Endometrium (tissue), 2 donors: ENCODE measurements around the gene SFXN5.

ENCODE experiments used
- FAIRE-seq: peaks from 2 replicates; lab custom pipeline; 2012; peaks lifted over from hg19 to GRCh38; lab: Jason Lieb, UNC
- donor health status: control.
- donor health status: control.

The SFXN5 gene

DNA sequence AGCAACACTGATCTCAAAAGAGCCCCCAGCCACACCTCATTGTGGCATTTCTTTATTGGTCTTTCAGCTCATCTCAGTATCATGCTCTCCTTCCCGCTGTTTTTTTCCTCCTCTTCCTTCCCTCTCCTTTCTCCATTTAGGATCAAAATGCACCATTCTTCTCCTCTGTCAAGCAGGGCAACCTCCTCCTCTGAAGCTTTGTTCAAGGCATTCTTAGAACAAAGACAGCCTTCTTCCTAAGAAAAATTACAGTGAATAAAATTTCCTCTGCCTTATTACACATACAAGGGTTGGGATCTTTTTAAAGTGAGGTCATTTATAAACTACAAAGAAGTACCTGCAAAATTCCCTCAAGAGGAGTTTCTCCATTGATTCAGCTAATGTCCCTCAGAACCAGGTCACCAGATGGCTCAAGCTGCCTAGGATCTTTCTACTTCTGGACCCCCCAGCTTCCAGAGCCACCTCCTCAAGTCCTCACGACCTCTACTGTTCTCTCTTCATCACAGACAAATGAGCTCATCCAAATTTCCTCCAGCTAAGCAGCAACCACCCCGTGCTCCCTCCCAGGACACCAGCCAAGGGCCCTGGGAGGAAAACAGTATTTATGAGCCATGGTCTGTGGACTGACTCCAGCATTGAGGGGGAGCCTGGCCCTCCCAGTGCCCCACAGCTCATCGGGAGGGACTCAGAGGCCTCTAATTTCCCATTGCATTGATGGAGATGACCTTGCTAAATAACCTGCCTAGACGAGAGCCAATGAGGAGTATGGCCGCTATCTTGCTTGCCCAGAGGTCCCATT, 18.0 kb downstream of the SFXN5 start:
- FAIRE-seq = no peak

DNA sequence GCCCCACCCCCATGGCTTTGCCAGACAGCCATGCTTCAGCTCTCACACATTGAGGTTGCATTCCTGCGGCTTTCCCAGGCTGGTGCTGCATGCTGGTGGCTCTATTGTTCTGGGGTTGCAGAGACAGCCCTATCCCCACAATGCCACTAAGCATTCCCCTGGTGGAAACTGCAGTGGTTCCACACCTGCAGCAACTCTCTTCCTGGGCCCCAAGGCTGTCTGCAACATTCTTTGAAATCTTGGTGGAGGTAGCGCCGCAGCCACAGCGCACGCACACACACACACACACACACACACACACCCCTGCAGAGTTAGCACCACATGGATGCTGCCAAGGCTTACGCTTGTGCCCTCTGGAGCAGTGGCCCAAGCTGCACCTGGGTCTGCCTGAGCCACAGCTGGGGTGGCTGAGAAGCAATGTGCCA, 21.4 kb downstream of the SFXN5 start:
- FAIRE-seq = no peak

DNA sequence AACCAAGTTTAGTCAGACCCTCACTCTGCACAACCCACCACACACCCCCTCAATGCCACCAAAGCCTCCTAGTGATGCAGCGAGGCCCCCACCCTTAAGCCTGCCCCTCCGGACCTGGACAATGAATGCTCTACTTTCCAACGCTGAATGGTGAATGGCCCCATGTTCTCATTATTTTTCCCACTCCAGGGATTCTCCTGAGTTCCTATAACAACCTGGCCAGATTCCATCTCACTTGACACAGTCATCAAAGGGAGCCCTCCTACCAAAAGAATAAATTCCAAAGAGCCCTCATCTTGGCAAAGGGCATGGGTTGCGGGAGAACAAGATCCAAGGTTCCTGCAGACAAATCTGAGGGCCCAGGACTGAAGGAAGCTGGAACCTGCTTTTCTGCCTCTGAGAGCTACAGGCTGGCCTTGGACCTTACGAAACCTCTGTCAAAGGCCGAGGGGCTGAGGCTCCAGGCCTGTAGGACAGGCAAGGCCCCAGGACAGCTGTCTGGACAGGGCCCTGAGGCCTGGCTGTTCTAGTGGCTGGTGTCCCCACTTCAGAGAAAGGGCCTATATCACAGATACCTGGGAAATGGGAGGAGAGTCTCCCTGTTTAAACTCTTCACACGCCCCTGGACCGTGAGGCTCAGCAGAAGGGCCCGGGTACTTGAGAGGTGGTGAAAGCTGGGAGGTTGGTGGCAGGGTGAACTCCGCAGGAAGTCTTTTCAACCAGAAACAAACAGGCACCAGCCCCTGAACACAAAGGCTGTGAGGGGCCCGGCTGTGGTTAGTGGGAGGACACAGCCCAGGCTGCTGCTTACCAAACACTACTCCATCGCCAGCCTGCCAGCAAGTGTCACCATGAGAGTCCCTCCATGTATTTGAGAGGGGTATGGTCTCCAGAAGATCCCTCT, 27.3 kb downstream of the SFXN5 start:
- FAIRE-seq = no peak

DNA sequence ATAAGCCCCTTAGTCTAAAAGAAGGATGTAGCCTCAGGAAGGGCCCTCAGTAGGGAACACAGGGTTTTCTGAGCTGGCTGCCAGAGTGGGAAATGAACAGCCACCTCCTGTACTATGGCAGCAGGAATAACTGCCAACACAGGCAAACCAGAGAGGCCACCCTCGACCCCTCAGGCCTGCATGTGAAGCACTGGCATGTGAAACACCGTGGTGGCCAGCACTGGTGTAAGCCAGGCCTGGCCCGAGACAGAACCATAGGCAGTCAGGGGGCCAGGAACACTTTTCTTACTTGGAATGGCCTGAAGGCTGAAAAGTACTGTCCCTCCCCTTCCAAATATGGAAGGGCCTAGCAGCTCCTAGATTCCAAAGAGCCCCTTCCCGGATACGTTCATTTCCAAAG, 28.2 kb downstream of the SFXN5 start:
- no peak for FAIRE-seq

DNA sequence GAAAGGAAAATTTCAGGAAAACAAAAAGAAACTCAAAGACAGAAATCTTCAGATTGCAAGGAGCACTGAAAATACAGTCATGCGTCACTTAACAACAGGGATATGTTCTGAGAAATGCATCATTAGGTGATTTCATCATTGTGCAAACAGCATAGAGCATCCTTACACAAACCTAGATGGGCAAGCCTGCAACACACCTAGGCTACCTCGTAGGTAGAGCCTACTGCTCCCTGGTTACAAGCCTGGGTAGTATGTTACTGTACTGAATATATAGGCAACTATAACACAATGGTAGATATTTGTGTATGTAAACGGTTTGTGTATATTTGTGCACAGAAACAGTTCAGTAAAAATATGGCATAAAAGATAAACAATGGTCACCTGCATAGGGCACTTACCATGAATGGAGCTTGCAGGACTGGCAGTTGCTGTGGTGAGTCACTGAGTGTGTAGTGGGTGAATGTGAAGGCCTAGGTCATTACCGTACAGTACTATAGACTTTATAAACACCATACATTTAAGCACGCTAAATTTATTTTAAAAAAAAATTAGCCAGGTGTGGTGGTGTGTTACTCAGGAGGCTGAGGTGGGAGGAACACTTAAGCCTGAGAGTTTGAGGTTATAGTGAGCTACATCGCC, 33.4 kb downstream of the SFXN5 start:
- FAIRE-seq = no peak

DNA sequence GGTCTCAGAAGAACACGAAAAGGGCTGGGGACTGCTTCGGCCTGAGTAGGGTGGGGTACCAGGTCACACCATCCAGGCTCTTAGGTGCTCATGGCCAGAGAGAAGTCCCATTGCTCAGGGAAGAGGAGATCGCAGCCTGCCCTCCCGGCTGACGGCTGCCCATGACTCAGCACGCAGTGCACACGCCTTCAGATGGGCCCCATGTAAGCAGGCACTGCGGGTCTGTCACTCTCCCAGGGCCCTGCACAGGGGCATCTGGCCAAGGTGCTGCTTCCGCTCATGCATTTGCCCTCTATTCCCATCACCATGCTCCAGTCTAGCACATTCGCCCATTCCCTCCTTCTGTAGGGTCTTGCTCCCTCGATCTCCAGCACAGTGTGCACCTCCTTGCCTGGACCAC, 34.7 kb downstream of the SFXN5 start:
- FAIRE-seq = no peak

DNA sequence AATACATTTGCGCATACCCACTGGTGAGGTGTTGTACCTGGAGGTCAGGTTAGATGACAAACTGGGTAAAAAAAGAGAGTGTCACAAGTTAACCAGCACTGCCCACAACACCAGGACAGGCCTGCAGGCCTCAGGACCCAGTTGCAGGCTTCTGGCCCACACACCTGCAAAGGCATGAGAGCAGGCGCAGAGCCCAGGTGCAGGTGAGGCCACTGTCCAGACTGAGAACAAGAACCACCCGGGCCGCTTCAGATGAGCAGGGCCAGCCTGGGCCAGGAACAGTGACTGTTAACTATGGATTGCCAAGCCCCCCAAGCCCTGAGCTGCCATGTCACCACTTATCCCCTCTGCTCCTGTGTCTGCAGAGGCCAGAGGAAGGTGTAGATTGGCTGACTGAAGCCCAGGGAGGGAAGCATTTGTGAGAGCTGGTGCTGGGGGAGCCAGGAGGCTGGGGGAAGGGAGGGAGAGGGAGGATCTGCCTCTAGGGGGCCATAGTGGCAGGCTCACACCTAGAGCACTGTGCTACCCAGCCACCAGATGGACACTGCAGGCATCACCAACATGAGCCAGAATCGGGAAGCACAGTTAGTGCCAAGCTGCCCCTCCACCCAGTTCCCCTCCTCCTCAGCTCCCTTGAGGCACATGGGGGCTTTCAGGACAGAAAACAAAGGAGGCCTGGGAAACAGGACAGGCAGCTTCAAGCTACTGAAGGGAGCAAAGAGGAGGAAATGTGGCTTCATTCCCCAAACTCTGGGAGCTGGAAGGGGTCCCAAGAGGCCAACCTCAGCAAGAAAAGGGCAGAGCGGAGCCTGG, 35.4 kb downstream of the SFXN5 start:
- no peak for FAIRE-seq

DNA sequence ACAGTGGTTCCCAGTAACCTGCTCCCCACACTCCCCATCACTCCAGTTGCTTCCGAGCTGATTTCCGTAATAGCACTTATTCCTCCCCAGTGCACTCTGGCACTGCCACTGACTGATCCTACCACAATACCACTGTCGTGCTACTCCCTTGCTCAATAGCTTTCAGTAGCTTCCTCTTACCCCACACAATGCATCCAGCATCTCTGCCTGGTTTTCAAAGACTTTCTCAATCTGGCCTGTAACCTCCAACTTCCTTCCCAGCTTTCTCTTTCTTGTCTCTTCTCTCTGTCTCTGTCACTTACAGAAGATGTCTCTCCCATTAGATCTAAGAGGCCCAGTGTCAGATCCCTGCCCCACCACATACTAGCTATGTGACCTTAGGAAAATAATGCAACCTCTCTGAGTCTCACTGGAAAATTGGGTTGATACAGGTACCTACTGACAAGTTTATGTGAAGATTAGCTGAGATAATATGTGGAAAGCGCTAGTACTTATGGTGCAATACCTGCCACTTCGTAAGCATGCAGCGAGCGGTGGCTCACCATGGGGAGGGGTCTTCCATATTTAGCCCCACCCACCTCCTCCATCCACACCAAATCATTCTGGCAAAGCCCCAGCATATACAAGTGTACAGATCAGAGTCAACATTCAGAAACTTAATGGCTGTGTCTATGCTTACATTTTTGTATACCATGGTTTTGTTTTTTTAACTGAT, 36.7 kb downstream of the SFXN5 start:
- no peak for FAIRE-seq

DNA sequence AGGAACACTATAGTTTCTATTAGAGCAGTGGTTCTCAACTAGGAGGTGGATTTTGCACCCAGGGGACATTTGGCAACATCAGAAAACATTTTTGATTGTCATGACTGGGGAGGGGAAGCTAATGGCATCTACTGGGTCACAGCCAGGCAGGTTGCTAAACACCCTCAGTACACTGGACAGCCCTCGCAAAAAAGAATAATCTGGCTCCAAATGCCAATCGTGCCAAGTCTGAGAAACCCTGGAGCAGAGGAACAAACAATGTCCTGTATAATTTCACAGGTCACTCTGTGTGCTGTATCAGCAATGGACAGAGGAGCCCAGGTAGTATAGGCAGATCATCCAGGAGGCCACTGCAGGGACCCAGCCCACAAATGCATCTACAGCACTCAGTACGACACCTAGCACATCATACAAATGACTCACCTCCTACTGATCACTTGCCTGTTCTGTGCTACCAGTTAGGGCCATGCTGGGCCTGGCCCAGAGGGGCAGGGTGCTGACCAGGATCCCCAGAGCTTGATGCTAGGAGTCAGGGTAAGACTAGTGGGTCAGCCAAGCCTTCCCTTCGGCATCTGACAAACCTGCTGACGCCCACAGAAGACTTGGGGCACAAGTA, 37.6 kb downstream of the SFXN5 start:
- FAIRE-seq = no peak

DNA sequence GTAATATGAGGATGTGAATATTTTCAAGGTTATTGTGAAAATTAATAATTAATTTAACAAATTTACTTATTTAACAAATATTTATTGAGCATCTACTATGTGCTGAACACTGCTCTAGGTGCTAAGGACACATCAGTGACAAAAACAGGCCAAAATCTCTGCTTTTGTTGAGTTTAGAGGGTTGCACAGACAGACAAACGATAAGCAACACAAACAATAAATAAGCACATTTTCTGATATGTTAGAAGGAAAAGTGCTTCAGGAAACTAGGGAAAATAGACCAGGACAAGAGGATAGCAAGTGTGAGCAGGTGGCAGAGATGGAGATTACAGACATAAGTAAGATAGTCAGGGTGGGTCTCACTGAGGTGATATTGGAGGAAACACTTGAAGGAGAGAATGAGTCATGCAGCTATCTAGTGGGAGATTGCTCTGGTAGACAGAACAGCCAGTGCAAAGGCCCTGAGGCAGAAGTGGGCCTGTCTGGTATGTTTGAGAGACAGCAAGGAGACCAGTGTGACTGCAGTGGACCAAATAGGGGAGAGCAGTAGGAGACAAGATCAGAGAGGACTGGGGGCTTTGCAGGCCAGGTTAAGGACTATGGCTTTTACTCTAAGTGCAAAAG, 38.3 kb downstream of the SFXN5 start:
- no peak for FAIRE-seq

DNA sequence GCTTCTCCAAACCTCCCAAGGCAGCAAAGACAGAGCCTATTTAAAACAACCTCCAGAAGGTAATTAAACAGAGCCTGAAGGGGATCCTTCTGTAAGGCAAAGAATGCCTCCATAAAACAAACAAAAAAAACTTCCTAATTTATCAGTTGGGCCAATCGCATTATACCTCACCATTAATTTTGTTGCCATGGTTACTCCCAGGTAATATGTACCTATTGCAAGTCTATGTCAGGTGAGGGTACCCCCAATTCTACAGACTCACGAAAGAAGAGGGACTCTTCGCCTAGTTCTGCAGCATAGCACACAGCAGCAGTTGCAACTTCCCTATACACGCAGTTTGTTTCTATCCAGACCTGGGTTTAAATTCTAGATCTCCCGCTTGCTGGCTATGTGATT, 38.8 kb downstream of the SFXN5 start:
- FAIRE-seq = no peak

DNA sequence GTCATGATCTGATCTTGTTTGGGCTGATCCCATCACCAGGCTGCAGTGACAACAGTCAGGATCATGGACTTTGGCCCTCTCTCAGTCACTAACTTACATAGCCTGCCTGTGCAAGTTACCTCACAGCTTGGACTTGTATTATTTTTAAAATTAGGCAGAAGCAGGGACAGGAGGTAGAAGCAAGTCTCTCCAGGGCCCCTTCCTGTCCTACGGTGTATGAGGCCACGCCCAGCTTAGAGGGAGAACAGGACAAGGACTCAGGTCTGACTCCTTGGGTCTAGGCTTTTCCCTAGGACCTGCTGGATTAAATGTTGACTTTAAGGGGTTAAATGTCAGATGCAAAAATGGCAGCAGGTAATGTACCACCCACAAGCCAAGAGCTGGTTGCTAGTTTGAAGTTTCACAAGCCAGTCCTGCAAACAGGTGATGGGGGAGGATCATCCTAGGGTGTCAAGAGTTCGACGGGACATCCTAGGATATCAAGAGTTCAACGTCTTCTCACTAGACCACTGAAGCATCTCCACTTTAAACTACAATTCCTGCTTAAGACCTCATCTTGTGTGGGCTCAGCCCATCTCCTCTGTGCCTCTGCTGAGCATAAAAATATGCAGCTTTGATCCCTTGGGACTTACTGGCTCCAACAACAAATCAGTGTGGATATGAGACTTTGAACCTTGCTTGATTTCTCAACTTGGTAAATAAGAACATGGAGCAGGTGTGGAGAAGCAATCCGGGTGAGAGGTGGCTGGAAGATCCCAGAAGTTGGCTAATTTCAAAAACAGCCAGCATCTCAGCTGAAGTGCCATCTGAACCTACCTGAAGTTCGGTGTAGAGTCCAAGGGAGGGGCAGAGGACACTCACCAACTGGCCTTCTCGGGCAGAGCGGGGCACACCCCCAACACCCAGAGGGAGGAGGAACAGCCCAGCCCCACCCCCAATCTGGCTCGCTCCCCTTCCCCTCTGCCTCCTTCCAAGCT, 39.5 kb downstream of the SFXN5 start:
- no peak for FAIRE-seq

DNA sequence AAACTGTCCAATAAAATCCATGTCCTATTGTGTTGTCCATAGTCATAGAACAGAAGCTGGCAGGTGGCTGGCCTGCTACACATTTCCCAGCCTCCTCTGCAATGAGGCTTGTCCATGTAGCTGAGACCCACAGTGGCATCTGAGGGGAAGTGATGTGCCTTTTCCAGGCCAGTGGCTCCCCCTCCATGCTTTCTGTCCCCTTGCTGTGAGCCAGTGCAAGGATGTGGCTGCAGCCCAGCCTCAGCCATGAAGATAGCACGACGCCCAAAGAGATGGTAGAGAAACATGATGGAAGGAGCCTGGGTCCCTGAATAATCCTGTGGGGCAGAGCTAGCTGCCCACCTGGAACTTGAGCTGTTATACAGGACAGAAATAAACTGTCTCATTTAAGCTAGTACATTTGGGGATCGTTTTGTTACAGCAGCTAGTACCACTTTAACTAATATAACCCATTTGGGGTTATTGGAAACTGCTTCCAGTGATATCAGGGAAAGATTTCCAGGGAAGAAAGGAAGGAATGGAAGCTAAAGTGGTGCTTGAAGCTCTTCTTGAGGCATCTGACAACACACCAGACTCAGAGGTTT, 40.3 kb downstream of the SFXN5 start:
- FAIRE-seq = no peak

DNA sequence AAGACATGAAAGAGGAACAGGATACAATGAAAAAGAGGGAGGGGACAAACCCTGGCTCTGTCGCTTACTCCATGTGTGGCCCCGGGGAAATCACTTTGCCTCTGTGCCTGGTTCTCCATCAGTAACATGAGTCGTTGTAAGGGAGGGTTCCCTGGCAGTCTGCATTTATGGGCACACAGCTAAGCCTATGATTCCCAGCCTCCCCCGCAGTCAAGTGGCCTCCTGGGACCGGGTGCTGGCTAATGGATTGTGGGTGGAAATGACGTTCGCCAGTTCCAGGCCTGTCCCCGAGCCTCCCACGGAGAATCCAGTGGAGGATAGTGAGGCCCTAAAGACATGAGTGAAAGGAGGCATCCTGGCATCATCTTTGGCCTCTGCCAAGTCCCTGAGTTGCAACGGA, 42.7 kb downstream of the SFXN5 start:
- FAIRE-seq = no peak

DNA sequence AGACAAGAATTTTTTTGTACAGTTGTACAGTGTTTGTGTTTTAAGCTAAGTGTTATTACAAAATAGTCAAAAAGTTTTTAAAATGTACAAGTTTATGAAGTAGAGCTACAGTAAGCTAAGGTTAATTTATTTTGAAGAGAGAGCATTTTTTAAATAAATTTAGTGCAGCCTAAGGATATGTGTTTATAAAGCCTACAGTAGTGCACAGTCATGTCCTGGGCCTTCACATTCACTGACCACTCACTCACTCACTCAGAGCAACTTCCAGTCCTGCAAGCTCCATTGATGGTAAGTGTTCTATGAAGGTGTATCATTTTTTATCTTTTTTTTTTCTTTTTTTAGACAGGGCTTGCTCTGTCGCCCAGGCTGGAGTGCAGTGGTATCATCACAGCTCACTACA, 44.2 kb downstream of the SFXN5 start:
- no peak for FAIRE-seq

DNA sequence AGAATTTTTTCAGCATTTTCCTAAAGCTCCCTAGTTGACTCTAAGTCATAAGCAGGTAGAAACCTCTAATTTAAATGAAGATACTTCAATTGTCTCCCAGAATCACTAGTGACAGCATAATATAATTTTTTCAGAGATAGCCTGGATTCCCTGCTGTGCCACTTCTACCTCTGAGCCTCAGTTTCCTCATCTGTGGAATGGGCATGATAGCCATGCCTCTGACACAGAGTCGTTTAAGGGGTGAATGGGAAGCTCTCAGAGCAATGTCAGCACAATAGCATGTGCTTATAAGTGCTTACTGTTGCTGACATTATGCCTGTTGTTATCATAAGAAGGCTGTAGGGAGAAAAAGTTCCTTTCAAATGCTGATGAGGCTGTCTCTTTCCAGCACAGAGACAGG, 48.0 kb downstream of the SFXN5 start:
- FAIRE-seq = no peak

DNA sequence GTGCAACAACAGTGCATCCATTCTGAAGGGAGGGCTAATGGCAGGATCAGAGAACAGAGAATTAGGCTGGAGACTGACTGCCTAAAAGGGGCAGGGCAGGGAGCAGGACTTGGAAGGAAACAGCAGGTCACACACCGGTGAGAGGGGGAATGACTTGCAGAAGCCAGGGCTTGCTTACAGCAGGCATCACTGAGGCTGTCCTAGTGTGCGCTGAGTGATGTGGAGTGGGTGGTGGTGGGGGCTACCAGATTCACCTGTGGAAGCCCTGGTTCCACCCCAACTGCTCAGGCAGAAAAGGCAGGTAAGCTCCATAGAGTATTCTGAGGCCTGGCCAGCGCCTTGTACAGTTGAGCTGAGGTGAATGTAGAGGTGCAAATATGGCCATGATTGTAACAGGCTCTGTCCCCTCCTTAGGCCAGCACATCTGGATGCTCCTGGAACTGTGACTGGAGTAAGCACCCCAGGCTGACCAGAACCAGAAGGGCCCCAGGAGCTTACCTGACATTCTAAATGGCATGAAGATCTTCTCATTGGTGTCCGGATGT, 49.4 kb downstream of the SFXN5 start:
- no peak for FAIRE-seq

DNA sequence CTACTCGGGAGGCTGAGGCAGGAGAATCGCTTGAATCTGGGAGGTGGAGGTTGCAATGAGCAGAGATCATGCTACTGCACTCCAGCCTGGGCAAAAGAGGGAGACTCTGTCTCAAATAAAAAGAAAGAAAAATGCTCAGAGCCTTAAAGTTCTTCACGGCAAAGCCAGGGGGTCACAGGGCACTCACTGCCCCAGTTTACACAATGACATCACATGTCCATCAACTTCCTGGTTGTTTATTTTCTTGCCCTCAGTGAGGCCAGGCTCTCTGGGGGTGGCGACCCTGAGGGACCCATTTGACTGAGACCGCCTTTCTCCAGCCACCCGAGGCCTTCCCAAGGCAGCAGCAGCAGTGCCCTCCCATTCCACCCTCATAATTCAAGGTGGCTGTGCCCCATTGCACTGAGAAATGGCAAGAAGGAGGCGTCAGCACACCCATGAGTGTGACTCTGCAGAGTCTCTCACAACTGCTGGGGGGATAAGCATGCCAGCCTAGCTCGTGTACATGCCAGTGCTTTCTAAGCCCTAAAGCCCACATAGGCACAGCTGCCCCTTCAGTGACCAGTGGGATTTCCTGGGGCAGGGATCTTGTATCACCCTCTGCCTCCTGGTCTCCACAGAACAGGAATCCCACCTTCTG, 50.0 kb downstream of the SFXN5 start:
- FAIRE-seq = no peak
